AG04450 (cell line): Measurements from ENCODE around the gene ZNF8. TPM values are rescaled to one million over a fixed set of nuclear protein-coding genes. Genes with fewer than 3 reads are reported as not detected.
"Not testable (repeated sequence)": the region's sequence is repeated elsewhere in the genome, so short reads cannot be mapped to it uniquely, and the experiment has no call there.

Source experiments
- CTCF ChIA-PET: fragments of 300-600, 350-600 bp; formaldehyde crosslinking; extraction: SDS; loops from one replicate; lab custom pipeline; 2022; ENCODE audit warnings: antibody characterized with exemption, inconsistent platforms; lab: Charles Lee
- POLR2A ChIA-PET: fragments of 350-600 bp; formaldehyde crosslinking; extraction: SDS; loops from one replicate; lab custom pipeline; 2021; ENCODE audit warnings: antibody characterized with exemption, inconsistent platforms; lab: Yijun Ruan, JAX
- DNase-seq: peaks from one replicate; pipeline ENCODE4 v3.0.0-alpha.2; 2011; ENCODE audit warnings: low read depth, low spot score
- H3K27ac ChIP-seq: one replicate; pipeline ENCODE4 v1.5.1; 2012; ENCODE audit warnings: low read depth, low read length, control low read depth
- H3K27me3 ChIP-seq: one replicate; pipeline ENCODE4 v1.6.0; 2012; ENCODE audit warnings: low read length; ENCODE audit not compliant: control insufficient read depth, insufficient read depth
- H3K4me3 ChIP-seq: 2 replicates; pipeline ENCODE4 v1.5.1; 2011; ENCODE audit warnings: mild to moderate bottlenecking, low read depth, low read length, control low read depth
- H3K9me3 ChIP-seq: 2 replicates; pipeline ENCODE4 v1.5.1; 2012; ENCODE audit warnings: low read length; ENCODE audit not compliant: control insufficient read depth, insufficient read depth
- CTCF ChIP-seq: IDR thresholded peaks from 2 replicates; pipeline ENCODE4 v1.5.1; 2011; ENCODE audit warnings: low read depth, low read length, control low read depth, inconsistent platforms
- polyA plus RNA-seq: library from polyadenylated mRNA; depleted of rRNA; stranded (reverse); fragments of >200 nt; gene quantifications from 2 replicates; pipeline ENCODE4 v1.2.3, GENCODE V29; 2011

Gene ZNF8
- polyA plus RNA-seq, 1 experiment, result 3.2 TPM

DNA sequence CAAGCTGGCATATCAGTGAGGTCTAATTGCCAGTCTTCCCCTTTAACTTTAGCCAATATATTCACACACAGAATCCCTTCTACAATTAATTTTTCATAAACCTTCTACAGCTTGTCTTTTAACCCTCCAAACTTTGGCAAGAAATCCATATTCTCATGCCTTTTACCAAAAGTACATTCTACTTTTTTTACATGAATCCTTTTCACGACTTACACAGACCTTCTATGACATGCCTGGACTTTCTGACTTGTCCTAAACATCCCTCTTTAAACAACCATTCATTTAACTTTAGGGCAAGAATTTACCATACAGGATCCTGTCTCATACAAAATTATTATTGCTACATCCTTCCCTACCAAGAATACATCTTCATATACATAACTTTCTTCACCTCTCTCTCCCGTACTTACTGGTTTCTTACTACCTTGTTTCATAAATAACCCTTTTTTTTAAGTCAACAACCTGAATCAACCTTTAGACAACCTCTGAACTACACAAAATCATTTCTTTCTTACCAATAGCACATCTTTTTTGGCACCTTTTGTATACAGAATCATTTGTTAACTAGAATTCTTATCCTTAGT, 26.6 kb upstream of the ZNF8 start:
- no peak for DNase-seq
- H3K4me3 ChIP-seq, result no peak overlapping the region
- ChIA-PET POLR2A (no interaction called here), CTCF (no interaction called here)
- H3K9me3 ChIP-seq, result peaks cover 79% of the 10 kb centered on the region
- H3K27ac ChIP-seq, result no peak overlapping the region
- TF ChIP-seq CTCF, result no peak
- H3K27me3 ChIP-seq, result no peaks in the 10 kb centered on the region

GRCh38 chr19:58258259-58258658, 20.5 kb upstream of the ZNF8 start:
- H3K27ac ChIP-seq, H3K4me3 ChIP-seq, DNase-seq, CTCF ChIA-PET, H3K27me3 ChIP-seq, POLR2A ChIA-PET: not testable (repeated sequence)
- H3K9me3 ChIP-seq, result peaks cover 96% of the 10 kb centered on the region

- DNase-seq, result no peak
- no peaks in the 10 kb centered on the region for H3K27me3 ChIP-seq
- H3K4me3 ChIP-seq, result no peak overlapping the region
- no peak for TF ChIP-seq CTCF
- H3K27ac ChIP-seq, result no peak overlapping the region
- H3K9me3 ChIP-seq, result peaks cover 98% of the 10 kb centered on the region
- ChIA-PET POLR2A (no interaction called here), CTCF (no interaction called here)
These were observed 17.2 kb upstream of the ZNF8 start for GRCh38 chr19:58261600-58261967.

GRCh38 chr19:58261968-58262921, 16.5 kb upstream of the ZNF8 start:
- POLR2A ChIA-PET, result no interaction called here
- no peak for TF ChIP-seq CTCF

GRCh38 chr19:58262922-58263296, 15.8 kb upstream of the ZNF8 start:
- Histone ChIP-seq H3K27ac (no peak overlapping the region), H3K4me3 (no peak overlapping the region), H3K27me3 (no peaks in the 10 kb centered on the region), H3K9me3 (peaks cover 98% of the 10 kb centered on the region)
- ChIA-PET CTCF (no interaction called here), POLR2A (no interaction called here)
- TF ChIP-seq CTCF, result no peak
- DNase-seq, result no peak

More at GRCh38 chr19:58261968-58262921, 16.5 kb upstream of the ZNF8 start:
- no peak overlapping the region for H3K4me3 ChIP-seq
- no peaks in the 10 kb centered on the region for H3K27me3 ChIP-seq
- H3K27ac ChIP-seq, result no peak overlapping the region
- CTCF ChIA-PET, result no interaction called here
- H3K9me3 ChIP-seq, result peaks cover 98% of the 10 kb centered on the region
- DNase-seq, result no peak
